NB4 (cell line): Measurements from ENCODE around the gene TMED9.

Source experiments
- CTCF ChIP-seq: IDR thresholded peaks from one replicate; pipeline ENCODE4 v1.5.1; 2012; ENCODE audit warnings: low read depth, low read length
- MAX ChIP-seq: IDR thresholded peaks from 2 replicates; pipeline ENCODE4 v1.6.1; 2011; ENCODE audit warnings: low read depth, low read length
- MYC ChIP-seq: IDR thresholded peaks from 2 replicates; pipeline ENCODE4 v1.6.1; 2011; ENCODE audit warnings: low read depth, low read length
- POLR2A ChIP-seq: IDR thresholded peaks from 2 replicates; pipeline ENCODE4 v1.6.1; 2011; ENCODE audit warnings: mild to moderate bottlenecking; ENCODE audit not compliant: insufficient read length; ENCODE audit errors: extremely low read depth

- TF ChIP-seq POLR2A (no peak), CTCF (no peak), MAX (no peak), MYC (no peak)
Measured at GRCh38 chr5:177576169-177576568, 15.8 kb upstream of the TMED9 start.
